Limb (tissue), 2 donors: ENCODE results near the gene SERPINA1.

Source experiments
- DNase-seq, 2 donors: peaks; one replicate each; pipeline ENCODE4 v3.0.0-alpha.2; 2016; ENCODE audit errors: extremely low spot score in 2 of 2

Gene SERPINA1

GRCh38 chr14:94383777-94384176 lies 4.6 kb downstream of the SERPINA1 start:
- peak in 1 of 2 donors; percentile 5 for DNase-seq

- peak in 1 of 2 donors; percentile 16 for DNase-seq
Observed at GRCh38 chr14:94382716-94383596, 5.4 kb downstream of the SERPINA1 start.

GRCh38 chr14:94382099-94382715 lies 6.2 kb downstream of the SERPINA1 start:
- no peak for DNase-seq

GRCh38 chr14:94381149-94382030 lies 7.0 kb downstream of the SERPINA1 start:
- DNase-seq = peak in 1 of 2 donors; percentile 14

- no peak for DNase-seq
Observed at GRCh38 chr14:94380225-94381148, 7.9 kb downstream of the SERPINA1 start.

GRCh38 chr14:94379291-94380224 lies 8.8 kb downstream of the SERPINA1 start:
- no peak for DNase-seq

- DNase-seq = no peak
Observed at GRCh38 chr14:94378527-94379290, 9.7 kb downstream of the SERPINA1 start.

GRCh38 chr14:94377866-94378470 lies 10.4 kb downstream of the SERPINA1 start:
- DNase-seq = no peak

- DNase-seq = no peak
Observed at GRCh38 chr14:94376976-94377865, 11.2 kb downstream of the SERPINA1 start.

GRCh38 chr14:94376108-94376975 lies 12.1 kb downstream of the SERPINA1 start:
- no peak for DNase-seq

GRCh38 chr14:94375552-94376107 lies 12.8 kb downstream of the SERPINA1 start:
- DNase-seq = no peak

GRCh38 chr14:94374749-94375260 lies 13.6 kb downstream of the SERPINA1 start:
- DNase-seq = no peak

- DNase-seq = no peak
Observed at GRCh38 chr14:94374116-94374515, 14.3 kb downstream of the SERPINA1 start.

GRCh38 chr14:94373708-94374107 lies 14.7 kb downstream of the SERPINA1 start:
- no peak for DNase-seq

GRCh38 chr14:94372021-94372605 lies 16.3 kb downstream of the SERPINA1 start:
- DNase-seq = no peak

- no peak for DNase-seq
Observed at GRCh38 chr14:94370524-94370910, 17.9 kb downstream of the SERPINA1 start.
